Sigmoid colon (tissue), 7 donors: ENCODE measurements around the gene TJP1. TPM values are rescaled to one million over a fixed set of nuclear protein-coding genes. Genes with fewer than 3 reads are reported as not detected.

ENCODE experiments used
- DNase-seq: peaks from one replicate; pipeline ENCODE4 v3.0.0-alpha.2; 2019
- H3K27ac ChIP-seq, 4 donors: fragments of 200-600 bp; sonication (generic); one replicate each; pipeline ENCODE4 v1.5.1; 2016 to 2019; ENCODE audit warnings: mild to moderate bottlenecking in 1 of 4
- H3K27me3 ChIP-seq, 3 donors: fragments of 200-600 bp; sonication (generic); one replicate each; pipeline ENCODE4 v1.5.1; 2019; ENCODE audit warnings: mild to moderate bottlenecking in 1 of 3
- H3K36me3 ChIP-seq, 4 donors: fragments of 200-600 bp; sonication (generic); one replicate each; pipeline ENCODE4 v1.5.1; 2016 to 2019
- H3K4me1 ChIP-seq, 4 donors: fragments of 200-600 bp; sonication (generic); one replicate each; pipeline ENCODE4 v1.5.1; 2017 to 2019
- H3K4me3 ChIP-seq, 4 donors: fragments of 200-600 bp; sonication (generic); one replicate each; pipeline ENCODE4 v1.5.1; 2017 to 2019; ENCODE audit warnings: mild to moderate bottlenecking in 2 of 4, moderate library complexity in 1 of 4
- H3K9me3 ChIP-seq, 4 donors: fragments of 200-600 bp in 3 of 4; sonication (generic) in 3 of 4; one replicate each; pipeline versions ENCODE4 v1.5.1 to v1.6.1; 2013 to 2019
- CTCF ChIP-seq, 4 experiments: fragments of 450-650 bp in 3 of 4; fragments of 200-600 bp in 1 of 4; IDR thresholded peaks; one replicate each; pipeline ENCODE4 v1.5.1; 2016 to 2019; ENCODE audit warnings: antibody characterized with exemption in 4 of 4, mild to moderate bottlenecking in 3 of 4, moderate library complexity in 2 of 4
- EP300 ChIP-seq, 4 donors: sonication (generic); formaldehyde crosslinking; IDR thresholded peaks; one replicate each; pipeline ENCODE4 v1.6.1; 2017; ENCODE audit warnings: antibody characterized with exemption in 4 of 4
- POLR2A ChIP-seq, 2 donors: fragments of 450-650 bp; IDR thresholded peaks; one replicate each; pipeline ENCODE4 v1.6.1; 2016; ENCODE audit warnings: antibody characterized with exemption in 2 of 2, mild to moderate bottlenecking in 2 of 2, moderate library complexity in 2 of 2
- POLR2AphosphoS5 ChIP-seq, 4 donors: sonication (generic); formaldehyde crosslinking; IDR thresholded peaks; one replicate each; pipeline ENCODE4 v1.6.1; 2017; ENCODE audit warnings: antibody characterized with exemption in 4 of 4
- WGBS, 2 donors: extraction: QIAGEN DNeasy Blood & Tissue Kit; methylation state at CpG; one replicate each; pipeline ENCODE4 v1.1.7; 2013; 5-methylcytosine and 5-hydroxymethylcytosine counted together
- intact Hi-C: fragments of 100-400 bp; cut with DNase I; formaldehyde crosslinking; loops from one replicate; pipeline ENCODE4 v1.15.1; 2023
- polyA plus RNA-seq, 3 donors: library from polyadenylated mRNA; stranded (reverse); fragments of 200-250 nt; gene quantifications; one replicate each; pipeline ENCODE4 v1.2.3, GENCODE V29; 2013
- total RNA-seq, 4 donors: library from RNA; depleted of rRNA; stranded (reverse); fragments of >200 nt; gene quantifications; one replicate each; pipeline ENCODE4 v1.1.0, GENCODE V29; 2016
- donor health status: healthy with polysubstance abuse.
- donor health status: Bipolar disorder and iron deficiency.
- donor health status: healthy.

TJP1 gene
- total and polyA plus RNA-seq, 7 donors, result 21.3 to 134 (median 92.0) TPM

- Histone ChIP-seq H3K36me3 (no peaks in the 10 kb centered on the region), H3K4me3 (no peak overlapping the region), H3K9me3 (peaks cover 0 to 7% (median 0%) of the 10 kb centered on the region in 4 donors), H3K27ac (no peak overlapping the region), H3K27me3 (no peaks in the 10 kb centered on the region), H3K4me1 (no peaks in the 10 kb centered on the region)
- 89 to 90% methylated on average over 3 of the region's 3 CpGs for WGBS, 2 donors
- intact Hi-C loops, result no loop called here
- TF ChIP-seq EP300 (IDR thresholded peaks at IDR 0.05) (no peak), POLR2A (IDR thresholded peaks at IDR 0.05) (no peak), CTCF (IDR thresholded peaks at IDR 0.05) (no peak), POLR2AphosphoS5 (IDR thresholded peaks at IDR 0.05) (no peak)
- no peak for DNase-seq
Observed at GRCh38 chr15:29852201-29852600, 29.9 kb upstream of the TJP1 start.

- no peak for TF ChIP-seq CTCF (IDR thresholded peaks at IDR 0.05)
- no peak for TF ChIP-seq POLR2AphosphoS5 (IDR thresholded peaks at IDR 0.05)
- TF ChIP-seq POLR2A (IDR thresholded peaks at IDR 0.05), result no peak
- no peak for TF ChIP-seq EP300 (IDR thresholded peaks at IDR 0.05)
- 96% methylated on average over 7 of the region's 7 CpGs for WGBS, 2 donors
- Histone ChIP-seq H3K4me1 (no peaks in the 10 kb centered on the region), H3K4me3 (no peak overlapping the region), H3K36me3 (no peaks in the 10 kb centered on the region), H3K9me3 (peaks cover 0 to 7% (median 0%) of the 10 kb centered on the region in 4 donors), H3K27me3 (no peaks in the 10 kb centered on the region), H3K27ac (no peak overlapping the region)
- no peak for DNase-seq
- intact Hi-C loops, result no loop called here
Observed at GRCh38 chr15:29849716-29850115, 27.4 kb upstream of the TJP1 start.

- Histone ChIP-seq H3K36me3 (no peaks in the 10 kb centered on the region), H3K9me3 (peaks cover 0 to 7% (median 0%) of the 10 kb centered on the region in 4 donors), H3K4me1 (no peaks in the 10 kb centered on the region), H3K27me3 (no peaks in the 10 kb centered on the region), H3K27ac (no peak overlapping the region), H3K4me3 (no peak overlapping the region)
- TF ChIP-seq POLR2AphosphoS5 (IDR thresholded peaks at IDR 0.05) (no peak), POLR2A (IDR thresholded peaks at IDR 0.05) (no peak), CTCF (IDR thresholded peaks at IDR 0.05) (no peak), EP300 (IDR thresholded peaks at IDR 0.05) (no peak)
- 87 to 94% methylated on average over 1 of the region's 1 CpG for WGBS, 2 donors
- no peak for DNase-seq
- intact Hi-C loops, result no loop called here
Observed at GRCh38 chr15:29849218-29849617, 26.9 kb upstream of the TJP1 start.

GRCh38 chr15:29844290-29844903 is 22.1 kb upstream of the TJP1 start:
- Histone ChIP-seq H3K4me3 (no peak overlapping the region), H3K27me3 (no peaks in the 10 kb centered on the region), H3K4me1 (peaks cover 0 to 11% (median 10%) of the 10 kb centered on the region in 4 donors), H3K9me3 (peaks cover 0 to 4% (median 0%) of the 10 kb centered on the region in 4 donors), H3K27ac (no peak overlapping the region), H3K36me3 (no peaks in the 10 kb centered on the region)
- 86 to 87% methylated on average over 5 of the region's 5 CpGs for WGBS, 2 donors
- intact Hi-C loops, result no loop called here
- no peak for DNase-seq
- TF ChIP-seq CTCF (IDR thresholded peaks at IDR 0.05), result no peak
- no peak for TF ChIP-seq POLR2A (IDR thresholded peaks at IDR 0.05)
- TF ChIP-seq POLR2AphosphoS5 (IDR thresholded peaks at IDR 0.05), result no peak
- TF ChIP-seq EP300 (IDR thresholded peaks at IDR 0.05), result no peak

- Histone ChIP-seq H3K27ac (no peak overlapping the region), H3K27me3 (no peaks in the 10 kb centered on the region), H3K36me3 (no peaks in the 10 kb centered on the region), H3K9me3 (no peaks in the 10 kb centered on the region), H3K4me3 (no peak overlapping the region), H3K4me1 (peaks cover 0 to 11% (median 10%) of the 10 kb centered on the region in 4 donors)
- WGBS, 2 donors, result 90 to 91% methylated on average over 5 of the region's 5 CpGs
- no peak for DNase-seq
- TF ChIP-seq CTCF (IDR thresholded peaks at IDR 0.05), result no peak
- no peak for TF ChIP-seq POLR2AphosphoS5 (IDR thresholded peaks at IDR 0.05)
- no peak for TF ChIP-seq POLR2A (IDR thresholded peaks at IDR 0.05)
- TF ChIP-seq EP300 (IDR thresholded peaks at IDR 0.05), result no peak
- intact Hi-C loops, result no loop called here
Observed at GRCh38 chr15:29842290-29842689, 20.0 kb upstream of the TJP1 start.
